Esophagus squamous epithelium (tissue), 5 donors: Measurements from ENCODE around the gene GLIPR2. TPM values are rescaled to one million over a fixed set of nuclear protein-coding genes. Genes with fewer than 3 reads are reported as not detected.

Experiments used
- DNase-seq: peaks from one replicate; lab custom pipeline; 2025; lab: John Stamatoyannopoulos, UW
- H3K27ac ChIP-seq, 4 donors: fragments of 200-600 bp; sonication (generic); one replicate each; pipeline ENCODE4 v1.5.1; 2016 to 2019; ENCODE audit warnings: mild to moderate bottlenecking in 1 of 4
- H3K27me3 ChIP-seq, 4 donors: fragments of 200-600 bp; sonication (generic); 1 replicate in 3 of 4; 2 replicates in 1 of 4; pipeline versions ENCODE4 v1.5.1 to v1.6.0; 2017 to 2021; ENCODE audit warnings: antibody characterized with exemption in 1 of 4
- H3K36me3 ChIP-seq, 3 donors: fragments of 200-600 bp; sonication (generic); one replicate each; pipeline ENCODE4 v1.5.1; 2016 to 2019
- H3K4me1 ChIP-seq, 3 donors: fragments of 200-600 bp; sonication (generic); one replicate each; pipeline ENCODE4 v1.5.1; 2017 to 2019
- H3K4me3 ChIP-seq, 4 donors: fragments of 200-600 bp; sonication (generic); 1 replicate in 3 of 4; 2 replicates in 1 of 4; pipeline ENCODE4 v1.5.1; 2016 to 2019; ENCODE audit warnings: mild to moderate bottlenecking in 2 of 4, moderate library complexity in 1 of 4
- H3K9me3 ChIP-seq, 3 donors: fragments of 200-600 bp; sonication (generic); one replicate each; pipeline ENCODE4 v1.5.1; 2016 to 2019
- POLR2A ChIP-seq, 4 donors: fragments of 450-650 bp; IDR thresholded peaks; one replicate each; pipeline ENCODE4 v1.6.1; 2017; ENCODE audit warnings: antibody characterized with exemption in 4 of 4, mild to moderate bottlenecking in 4 of 4, moderate library complexity in 3 of 4
- WGBS, 2 donors: methylation state at CpG; one replicate each; pipeline ENCODE4 v1.1.5; 2018; 5-methylcytosine and 5-hydroxymethylcytosine counted together
- intact Hi-C: fragments of 100-400 bp; cut with DNase I; formaldehyde crosslinking; loops from one replicate; pipeline ENCODE4 v1.15.0; 2022
- total RNA-seq, 4 donors: library from RNA; depleted of rRNA; stranded (reverse); fragments of >200 nt; gene quantifications; one replicate each; pipeline ENCODE4 v1.1.0, GENCODE V29; 2016
- TF ChIP-seq, protein P1 (sequence below), 6 experiments: fragments of 450-650 bp in 4 of 6; fragments of 200-600 bp in 2 of 6; sonication (generic) in 2 of 6; IDR thresholded peaks; one replicate each; pipeline ENCODE4 v1.5.1; 2016 to 2019; ENCODE audit warnings: antibody characterized with exemption in 6 of 6, mild to moderate bottlenecking in 4 of 6, moderate library complexity in 4 of 6
- donor health status: DM: yes; HTN: yes; CAD: no.

The GLIPR2 gene
- total RNA-seq, 4 donors from 2014 or later = 0.61 to 13.4 (median 6.0) TPM

DNA sequence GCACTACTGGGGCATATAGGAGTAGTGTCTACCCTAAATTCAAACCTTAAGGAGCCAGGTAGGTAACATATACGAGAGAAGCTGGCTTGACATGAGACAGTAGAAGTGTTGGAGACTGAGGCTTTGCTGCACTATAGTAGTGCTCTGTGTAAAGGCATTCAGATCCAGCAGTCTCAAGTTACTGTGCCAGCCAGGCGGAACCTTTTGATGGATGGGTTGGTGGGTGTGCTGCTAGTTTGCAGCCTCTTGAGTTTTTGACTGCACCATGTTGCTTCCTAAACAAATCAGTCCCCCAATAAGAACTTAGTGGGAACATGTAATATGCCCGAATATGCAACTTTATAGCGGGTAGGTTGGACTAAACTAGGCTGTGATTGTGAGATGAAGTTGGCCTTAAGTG is 55.7 kb downstream of the GLIPR2 start:
- whole genome bisulfite sequencing, 2 donors = 59% methylated on average over 4 of the region's 4 CpGs
- H3K4me1 ChIP-seq = peaks cover 27 to 54% (median 36%) of the 10 kb centered on the region in 3 donors
- peak overlapping the region; percentile 65 to 98 (median 71) for H3K4me3 ChIP-seq
- TF ChIP-seq, protein P1, sequence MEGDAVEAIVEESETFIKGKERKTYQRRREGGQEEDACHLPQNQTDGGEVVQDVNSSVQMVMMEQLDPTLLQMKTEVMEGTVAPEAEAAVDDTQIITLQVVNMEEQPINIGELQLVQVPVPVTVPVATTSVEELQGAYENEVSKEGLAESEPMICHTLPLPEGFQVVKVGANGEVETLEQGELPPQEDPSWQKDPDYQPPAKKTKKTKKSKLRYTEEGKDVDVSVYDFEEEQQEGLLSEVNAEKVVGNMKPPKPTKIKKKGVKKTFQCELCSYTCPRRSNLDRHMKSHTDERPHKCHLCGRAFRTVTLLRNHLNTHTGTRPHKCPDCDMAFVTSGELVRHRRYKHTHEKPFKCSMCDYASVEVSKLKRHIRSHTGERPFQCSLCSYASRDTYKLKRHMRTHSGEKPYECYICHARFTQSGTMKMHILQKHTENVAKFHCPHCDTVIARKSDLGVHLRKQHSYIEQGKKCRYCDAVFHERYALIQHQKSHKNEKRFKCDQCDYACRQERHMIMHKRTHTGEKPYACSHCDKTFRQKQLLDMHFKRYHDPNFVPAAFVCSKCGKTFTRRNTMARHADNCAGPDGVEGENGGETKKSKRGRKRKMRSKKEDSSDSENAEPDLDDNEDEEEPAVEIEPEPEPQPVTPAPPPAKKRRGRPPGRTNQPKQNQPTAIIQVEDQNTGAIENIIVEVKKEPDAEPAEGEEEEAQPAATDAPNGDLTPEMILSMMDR (IDR thresholded peaks at IDR 0.05) = no peak
- no peak for TF ChIP-seq POLR2A (IDR thresholded peaks at IDR 0.05)
- H3K9me3 ChIP-seq = no peaks in the 10 kb centered on the region
- H3K27me3 ChIP-seq = no peaks in the 10 kb centered on the region
- DNase-seq = no peak
- intact Hi-C loops = no loop called here
- peak overlapping the region in 1 of 4 donors; percentile 93 for H3K27ac ChIP-seq
- H3K36me3 ChIP-seq = peaks cover 0 to 23% (median 0%) of the 10 kb centered on the region in 3 donors

DNA sequence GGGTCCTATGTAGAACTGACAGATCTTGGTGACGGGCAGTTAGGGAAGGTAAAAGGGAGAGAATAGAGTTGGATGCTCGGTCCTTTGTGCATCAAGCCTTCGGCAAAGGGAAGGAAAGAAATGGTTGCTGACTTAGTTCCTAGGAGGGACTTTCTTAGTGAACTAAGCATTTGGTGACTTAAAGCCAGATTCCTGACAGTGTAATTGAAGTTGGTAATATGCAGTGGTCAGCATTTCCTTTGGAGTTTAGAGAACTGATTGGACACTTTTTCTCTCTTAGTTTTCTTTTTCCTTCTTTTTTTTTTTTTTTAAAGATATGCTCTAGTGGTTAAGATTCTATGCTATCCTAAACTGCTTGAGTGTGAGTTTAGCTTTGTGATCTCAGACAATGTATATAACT is 56.5 kb downstream of the GLIPR2 start:
- intact Hi-C loops = no loop called here
- no peak for TF ChIP-seq POLR2A (IDR thresholded peaks at IDR 0.05)
- TF ChIP-seq, protein P1 (IDR thresholded peaks at IDR 0.05) = no peak
- Histone ChIP-seq H3K4me3 (peak overlapping the region in 2 of 4 donors; percentile 65 to 98), H3K27ac (no peak overlapping the region), H3K27me3 (no peaks in the 10 kb centered on the region), H3K36me3 (peaks cover 0 to 31% (median 0%) of the 10 kb centered on the region in 3 donors), H3K4me1 (peaks cover 27 to 54% (median 36%) of the 10 kb centered on the region in 3 donors), H3K9me3 (no peaks in the 10 kb centered on the region)
- DNase-seq = no peak
- 66 to 70% methylated on average over 3 of the region's 3 CpGs for WGBS, 2 donors

DNA sequence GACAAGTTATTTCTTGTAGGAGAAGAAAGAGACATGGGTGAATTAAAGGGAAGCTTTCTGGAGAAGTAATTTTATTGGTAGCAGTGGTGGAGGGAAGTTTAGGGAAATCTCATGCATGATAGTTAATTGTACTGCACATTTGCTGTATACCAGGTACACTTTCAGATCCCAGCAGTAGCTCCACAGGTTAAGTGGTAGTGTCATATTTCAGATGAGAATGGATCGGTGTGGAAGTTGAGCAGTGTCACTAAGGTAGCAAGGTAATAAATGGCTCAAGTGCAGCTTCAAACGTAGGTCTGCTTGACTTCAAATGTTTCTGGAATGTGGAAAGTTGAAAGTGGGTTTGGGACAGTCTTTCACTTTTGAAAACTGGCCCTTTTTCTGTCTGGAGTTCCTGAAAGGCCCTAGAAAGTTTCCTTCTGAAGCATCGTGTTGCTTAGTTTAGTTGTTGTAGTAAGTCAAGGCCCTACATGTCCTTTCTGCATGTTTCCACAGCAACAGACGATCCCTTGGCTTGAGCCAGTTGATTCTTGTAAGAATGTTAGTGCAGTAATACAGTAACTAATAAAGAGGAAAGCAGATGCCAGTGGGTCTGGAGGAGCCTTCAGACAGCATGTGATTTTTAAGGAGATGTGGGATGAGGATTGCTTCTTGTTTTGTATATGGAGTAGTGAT is 57.9 kb downstream of the GLIPR2 start:
- 18 to 25% methylated on average over 4 of the region's 4 CpGs for WGBS, 2 donors
- DNase-seq = no peak
- TF ChIP-seq, protein P1 (IDR thresholded peaks at IDR 0.05) = no peak
- TF ChIP-seq POLR2A (IDR thresholded peaks at IDR 0.05) = no peak
- H3K9me3 ChIP-seq = no peaks in the 10 kb centered on the region
- H3K27me3 ChIP-seq = no peaks in the 10 kb centered on the region
- peaks cover 27 to 54% (median 36%) of the 10 kb centered on the region in 3 donors for H3K4me1 ChIP-seq
- peak overlapping the region in 1 of 4 donors; percentile 18 for H3K27ac ChIP-seq
- intact Hi-C loops = no loop called here
- H3K36me3 ChIP-seq = peaks cover 8 to 45% (median 9%) of the 10 kb centered on the region in 3 donors
- peak overlapping the region in 1 of 4 donors; percentile 4 for H3K4me3 ChIP-seq

DNA sequence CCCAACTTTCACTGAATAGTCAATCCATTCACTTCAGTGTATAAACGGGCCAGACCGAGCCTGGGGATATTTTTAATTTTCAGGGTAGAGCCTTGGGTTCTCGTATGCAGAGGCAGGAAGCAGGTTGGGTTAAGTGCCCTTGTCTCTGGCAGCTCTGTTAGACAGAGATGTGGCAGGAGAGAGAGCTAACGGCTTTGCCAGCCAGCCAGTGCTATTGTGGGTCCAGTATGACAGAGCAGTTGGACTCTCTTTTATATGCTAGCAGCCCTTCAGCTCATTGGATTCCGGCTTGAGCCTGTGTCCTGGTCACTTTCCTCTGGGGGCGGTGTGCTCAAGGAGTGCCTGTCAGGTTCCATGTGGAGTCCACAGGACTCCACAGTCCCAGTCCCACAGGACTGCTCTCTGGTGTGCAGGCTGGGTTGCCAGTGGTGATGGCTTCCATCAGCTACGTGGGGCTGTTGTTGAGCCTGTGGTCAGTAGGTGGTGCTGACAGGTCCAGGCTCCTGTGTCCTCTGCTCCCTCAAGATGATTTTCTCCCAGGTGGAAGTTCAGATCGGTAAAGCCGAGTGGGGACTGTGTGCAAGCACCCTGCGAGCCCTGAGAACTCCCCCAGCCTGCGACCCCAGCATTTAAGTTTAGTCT is 68.5 kb downstream of the GLIPR2 start:
- no peak for DNase-seq
- H3K4me3 ChIP-seq = no peak overlapping the region
- WGBS, 2 donors = 86% methylated on average over 7 to 8 of the region's 11 CpGs
- H3K4me1 ChIP-seq = peaks cover 0 to 27% (median 9%) of the 10 kb centered on the region in 3 donors
- H3K27me3 ChIP-seq = no peaks in the 10 kb centered on the region
- intact Hi-C loops = no loop called here
- H3K27ac ChIP-seq = no peak overlapping the region
- H3K9me3 ChIP-seq = no peaks in the 10 kb centered on the region
- peaks cover 19 to 100% (median 70%) of the 10 kb centered on the region in 3 donors for H3K36me3 ChIP-seq
- TF ChIP-seq, protein P1 (IDR thresholded peaks at IDR 0.05) = no peak
- TF ChIP-seq POLR2A (IDR thresholded peaks at IDR 0.05) = no peak

DNA sequence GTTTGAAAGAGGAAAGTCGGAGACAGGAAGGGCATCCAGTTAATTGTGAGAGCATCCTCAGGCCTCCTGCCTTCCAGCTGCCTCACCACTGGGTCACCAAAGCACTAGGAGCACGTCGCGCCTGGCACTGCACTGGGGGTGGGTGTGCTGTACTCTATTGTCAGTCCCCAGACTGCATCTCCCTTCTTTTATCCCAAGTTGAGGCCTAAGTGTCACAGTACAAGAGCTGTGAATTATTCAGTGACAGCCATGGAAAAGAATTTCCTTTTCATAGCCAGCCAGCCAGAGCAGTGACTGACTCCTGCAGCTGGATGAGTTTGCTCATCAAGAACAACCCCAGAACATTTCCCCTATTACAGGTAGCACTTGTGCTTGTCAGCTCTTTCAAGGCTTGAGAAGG is 70.5 kb downstream of the GLIPR2 start:
- intact Hi-C loops = no loop called here
- Histone ChIP-seq H3K27me3 (no peaks in the 10 kb centered on the region), H3K27ac (peak overlapping the region in 1 of 4 donors; percentile 5), H3K4me1 (peaks cover 0 to 42% (median 9%) of the 10 kb centered on the region in 3 donors), H3K9me3 (no peaks in the 10 kb centered on the region), H3K36me3 (peaks cover 27 to 100% (median 61%) of the 10 kb centered on the region in 3 donors), H3K4me3 (no peak overlapping the region)
- TF ChIP-seq, protein P1 (IDR thresholded peaks at IDR 0.05) = no peak
- TF ChIP-seq POLR2A (IDR thresholded peaks at IDR 0.05) = no peak
- WGBS, 2 donors = 76 to 86% methylated on average over 4 of the region's 4 CpGs
- no peak for DNase-seq
